Endothelial cell of umbilical vein (primary cell): ENCODE measurements around the gene SPRED3. TPM values are rescaled to one million over a fixed set of nuclear protein-coding genes. Genes with fewer than 3 reads are reported as not detected.

Source experiments
- BruUV-seq: library from RNA; stranded (reverse); fragments of 400-500 nt; replicated peaks from 2 replicates; lab custom pipeline; 2021; lab: Mats Ljungman, UMichigan
- CTCF ChIA-PET: fragments of 300-600, 350-600 bp; sonication (Branson Sonifier 250); formaldehyde crosslinking; loops from one replicate; lab custom pipeline; 2021; ENCODE audit warnings: antibody characterized with exemption, inconsistent platforms; lab: Charles Lee
- POLR2A ChIA-PET: fragments of 300-600, 350-600 bp; sonication (Branson Sonifier 250); formaldehyde crosslinking; loops from one replicate; lab custom pipeline; 2021; ENCODE audit warnings: antibody characterized with exemption, inconsistent platforms; lab: Charles Lee
- DNase-seq: peaks from one replicate; pipeline ENCODE4 v3.0.0-alpha.2; 2011; ENCODE audit warnings: low read depth, low spot score
- FAIRE-seq: peaks from 2 replicates; lab custom pipeline; 2011; peaks lifted over from hg19 to GRCh38; lab: Jason Lieb, UNC
- H2AFZ ChIP-seq: 2 replicates; pipeline ENCODE4 v1.6.0; 2012; ENCODE audit warnings: low read depth, low read length, control low read depth, inconsistent platforms
- H3K27ac ChIP-seq: 2 replicates; pipeline ENCODE4 v1.5.1; 2011; ENCODE audit warnings: low read depth, mild to moderate bottlenecking, control low read depth, low read length, moderate library complexity; ENCODE audit not compliant: insufficient read depth
- H3K27me3 ChIP-seq, 2 experiments: 2 replicates each; pipeline versions ENCODE4 v1.6.0 to v1.6.1; 2011; ENCODE audit warnings: low read length in 2 of 2, mixed read lengths in 1 of 2; ENCODE audit not compliant: control insufficient read depth in 2 of 2, insufficient read depth in 2 of 2
- H3K36me3 ChIP-seq, 2 experiments: 2 replicates in 1 of 2; 3 replicates in 1 of 2; pipeline ENCODE4 v1.5.1; 2011; ENCODE audit warnings: low read length in 2 of 2, mild to moderate bottlenecking in 1 of 2, moderate library complexity in 1 of 2; ENCODE audit not compliant: control insufficient read depth in 2 of 2, insufficient read depth in 2 of 2; ENCODE audit errors: extremely low read depth in 1 of 2
- H3K4me1 ChIP-seq: 3 replicates; pipeline ENCODE4 v1.5.1; 2011; ENCODE audit warnings: mild to moderate bottlenecking, low read length; ENCODE audit not compliant: control insufficient read depth, insufficient read depth; ENCODE audit errors: extremely low read depth
- H3K4me2 ChIP-seq: 2 replicates; pipeline ENCODE4 v1.6.1; 2011; ENCODE audit warnings: low read length, control low read depth, mixed read lengths; ENCODE audit not compliant: insufficient read depth
- H3K4me3 ChIP-seq, 3 experiments: fragments of 200-600 bp in 1 of 3; sonication (generic), shearing (Covaris generic) in 1 of 3; replicated peaks in 1 of 3; 2 replicates each; pipeline ENCODE4 v1.5.1; 2011 to 2016; ENCODE audit warnings: control low read depth in 3 of 3, low read length in 3 of 3, mild to moderate bottlenecking in 2 of 3, inconsistent platforms in 1 of 3, low read depth in 1 of 3, moderate library complexity in 1 of 3; ENCODE audit not compliant: insufficient read depth in 1 of 3
- H3K79me2 ChIP-seq: 2 replicates; pipeline ENCODE4 v1.6.0; 2012; ENCODE audit warnings: low read length, inconsistent platforms; ENCODE audit not compliant: control insufficient read depth, insufficient read depth
- H3K9ac ChIP-seq: replicated peaks from 2 replicates; pipeline ENCODE3; 2011; ENCODE audit warnings: low read length, control low read depth; ENCODE audit not compliant: insufficient read depth; ENCODE audit errors: extremely low read depth
- H3K9me1 ChIP-seq: replicated peaks from 3 replicates; pipeline ENCODE4 v1.6.0; 2011; ENCODE audit warnings: mild to moderate bottlenecking, low read length; ENCODE audit not compliant: control insufficient read depth, insufficient read depth; ENCODE audit errors: extremely low read depth
- H3K9me3 ChIP-seq: replicated peaks from 2 replicates; pipeline ENCODE4 v1.5.1; 2012; ENCODE audit warnings: low read length, inconsistent platforms; ENCODE audit not compliant: control insufficient read depth, insufficient read depth
- H4K20me1 ChIP-seq: replicated peaks from 2 replicates; pipeline ENCODE3; 2011; ENCODE audit warnings: mild to moderate bottlenecking, low read length; ENCODE audit not compliant: control insufficient read depth, insufficient read depth; ENCODE audit errors: extremely low read depth
- EZH2 ChIP-seq: IDR thresholded peaks from 2 replicates; pipeline ENCODE4 v1.6.1; 2012; ENCODE audit warnings: borderline replicate concordance, low read depth, mild to moderate bottlenecking, moderate library complexity, low read length, inconsistent platforms; ENCODE audit not compliant: severe bottlenecking
- FOS ChIP-seq: IDR thresholded peaks from 2 replicates; pipeline ENCODE4 v1.6.1; 2011; ENCODE audit warnings: mild to moderate bottlenecking, low read length, moderate library complexity, borderline replicate concordance; ENCODE audit not compliant: insufficient read depth
- GATA2 ChIP-seq: IDR thresholded peaks from 2 replicates; pipeline ENCODE4 v1.7.0; 2011; ENCODE audit warnings: low read depth, mild to moderate bottlenecking, moderate library complexity, mixed read lengths, low read length; ENCODE audit not compliant: insufficient read length, insufficient read depth
- MYC ChIP-seq: IDR thresholded peaks from one replicate; pipeline ENCODE4 v1.6.1; 2011; ENCODE audit warnings: mild to moderate bottlenecking, low read depth, low read length
- POLR2A ChIP-seq: IDR thresholded peaks from 2 replicates; pipeline ENCODE4 v1.6.1; 2012; ENCODE audit warnings: low read depth, mild to moderate bottlenecking, control low read depth, low read length
- POLR2AphosphoS5 ChIP-seq: IDR thresholded peaks from 2 replicates; pipeline ENCODE4 v1.6.1; 2012; ENCODE audit warnings: low read depth, mild to moderate bottlenecking, control low read depth, low read length, moderate library complexity; ENCODE audit not compliant: insufficient read depth
- dilution Hi-C: fragments of 300-500 bp; cut with MboI; formaldehyde crosslinking; loops from one replicate; pipeline ENCODE4 v1.15.0; 2019; ENCODE audit warnings: low sequenced_read_pairs; ENCODE audit not compliant: extremely low pct_ligation_motif_present
- intact Hi-C: fragments of 100-400 bp; cut with micrococcal nuclease; formaldehyde crosslinking; loops from one replicate; pipeline ENCODE4 v1.10.0; 2022
- polyA plus RNA-seq, 4 experiments: library from polyadenylated mRNA; depleted of rRNA in 3 of 4; stranded (reverse) in 3 of 4; unstranded in 1 of 4; fragments of >200 nt; gene quantifications; 2 replicates each; pipeline versions ENCODE4 v1.2.1 to v1.2.3, GENCODE V29; 2011 to 2012; ENCODE audit warnings: missing spikeins in 1 of 4
- total RNA-seq: library from RNA; stranded (reverse); gene quantifications from 2 replicates; pipeline ENCODE4 v1.2.3, GENCODE V29; 2021
- TF ChIP-seq, protein P1 (sequence below), 2 donors: IDR thresholded peaks; 1 replicate in 1 of 2; 2 replicates in 1 of 2; pipeline ENCODE4 v1.5.1; 2011; ENCODE audit warnings: low read length in 2 of 2, mild to moderate bottlenecking in 2 of 2, moderate library complexity in 2 of 2, control low read depth in 1 of 2, inconsistent platforms in 1 of 2, low read depth in 1 of 2; ENCODE audit not compliant: insufficient read depth in 1 of 2; ENCODE audit errors: extremely low read depth in 1 of 2
- TF ChIP-seq, protein P2 (sequence below): IDR thresholded peaks from 2 replicates; pipeline ENCODE4 v1.6.1; 2011; ENCODE audit not compliant: insufficient read depth, insufficient read length

Gene SPRED3
- total and polyA plus RNA-seq, 2 donors (not counting 3 experiments of a cell fraction or from before 2014, with no cell fraction given) = 5.7 to 15.7 TPM

DNA sequence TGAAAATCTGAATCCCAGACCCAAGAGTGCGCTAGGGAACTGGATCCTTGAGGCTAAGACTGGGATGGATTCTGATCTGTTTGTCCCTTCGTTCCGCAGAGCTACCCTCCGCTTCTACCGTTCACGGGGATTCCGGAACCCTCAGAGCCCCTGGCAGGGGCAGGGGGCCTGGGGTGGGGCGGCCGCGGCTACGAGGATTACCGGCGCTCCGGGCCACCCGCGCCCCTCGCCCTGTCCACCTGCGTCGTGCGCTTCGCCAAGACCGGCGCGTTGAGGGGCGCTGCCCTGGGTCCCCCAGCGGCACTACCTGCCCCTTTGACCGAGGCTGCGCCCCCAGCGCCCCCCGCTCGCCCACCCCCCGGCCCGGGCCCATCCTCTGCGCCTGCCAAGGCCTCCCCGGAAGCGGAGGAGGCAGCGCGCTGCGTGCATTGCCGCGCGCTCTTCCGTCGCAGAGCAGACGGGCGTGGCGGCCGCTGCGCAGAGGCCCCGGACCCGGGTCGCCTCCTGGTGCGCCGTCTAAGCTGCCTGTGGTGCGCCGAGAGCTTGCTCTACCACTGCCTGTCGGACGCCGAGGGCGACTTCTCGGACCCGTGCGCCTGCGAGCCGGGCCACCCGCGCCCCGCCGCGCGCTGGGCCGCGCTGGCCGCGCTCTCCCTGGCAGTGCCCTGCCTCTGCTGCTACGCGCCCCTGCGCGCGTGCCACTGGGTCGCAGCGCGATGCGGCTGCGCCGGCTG, 7.1 kb downstream of the SPRED3 start:
- BruUV-seq = no TSS peak
- TF ChIP-seq, protein P1, sequence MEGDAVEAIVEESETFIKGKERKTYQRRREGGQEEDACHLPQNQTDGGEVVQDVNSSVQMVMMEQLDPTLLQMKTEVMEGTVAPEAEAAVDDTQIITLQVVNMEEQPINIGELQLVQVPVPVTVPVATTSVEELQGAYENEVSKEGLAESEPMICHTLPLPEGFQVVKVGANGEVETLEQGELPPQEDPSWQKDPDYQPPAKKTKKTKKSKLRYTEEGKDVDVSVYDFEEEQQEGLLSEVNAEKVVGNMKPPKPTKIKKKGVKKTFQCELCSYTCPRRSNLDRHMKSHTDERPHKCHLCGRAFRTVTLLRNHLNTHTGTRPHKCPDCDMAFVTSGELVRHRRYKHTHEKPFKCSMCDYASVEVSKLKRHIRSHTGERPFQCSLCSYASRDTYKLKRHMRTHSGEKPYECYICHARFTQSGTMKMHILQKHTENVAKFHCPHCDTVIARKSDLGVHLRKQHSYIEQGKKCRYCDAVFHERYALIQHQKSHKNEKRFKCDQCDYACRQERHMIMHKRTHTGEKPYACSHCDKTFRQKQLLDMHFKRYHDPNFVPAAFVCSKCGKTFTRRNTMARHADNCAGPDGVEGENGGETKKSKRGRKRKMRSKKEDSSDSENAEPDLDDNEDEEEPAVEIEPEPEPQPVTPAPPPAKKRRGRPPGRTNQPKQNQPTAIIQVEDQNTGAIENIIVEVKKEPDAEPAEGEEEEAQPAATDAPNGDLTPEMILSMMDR (IDR thresholded peaks at IDR 0.05; ENCODE audit: extremely low read depth in 1 of 2, insufficient read depth in 1 of 2, low read depth in 1 of 2, low read length in 2 of 2) = no peak
- TF ChIP-seq MYC (no peak), GATA2 (no peak), POLR2A (no peak), EZH2 (no peak), FOS (no peak), POLR2AphosphoS5 (no peak)
- TF ChIP-seq, protein P2, sequence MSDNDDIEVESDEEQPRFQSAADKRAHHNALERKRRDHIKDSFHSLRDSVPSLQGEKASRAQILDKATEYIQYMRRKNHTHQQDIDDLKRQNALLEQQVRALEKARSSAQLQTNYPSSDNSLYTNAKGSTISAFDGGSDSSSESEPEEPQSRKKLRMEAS = no peak
- intact Hi-C loops = no loop called here
- Histone ChIP-seq H4K20me1 (no peaks in the 10 kb centered on the region), H3K27me3 (no peaks in the 10 kb centered on the region), H3K4me3 (no peak overlapping the region), H2AFZ (no peak overlapping the region), H3K27ac (no peak overlapping the region), H3K36me3 (peaks cover 0 to 5% of the 10 kb centered on the region in 2 experiments), H3K9ac (no peak overlapping the region), H3K9me3 (no peaks in the 10 kb centered on the region), H3K9me1 (no peaks in the 10 kb centered on the region), H3K79me2 (peaks cover 5% of the 10 kb centered on the region), H3K4me2 (no peak overlapping the region), H3K4me1 (peaks cover 7% of the 10 kb centered on the region)
- ChIA-PET CTCF (interaction anchor here (1.2 kb wide), 1 partner anchor 170 kb away, joined by 3 read pairs; no protein-coding TSS in a partner anchor), POLR2A (no interaction called here)
- dilution Hi-C loops = no loop called here
- DNase-seq (no peak), FAIRE-seq (no peak)
